MG63 (cell line): ENCODE measurements around the gene ENOPH1. TPM values are rescaled to one million over a fixed set of nuclear protein-coding genes. Genes with fewer than 3 reads are reported as not detected.
A peak's percentile ranks its signal among the peaks of the same experiment; 100 is the strongest.

ENCODE experiments used
- DNase-seq: peaks from one replicate; pipeline ENCODE4 v3.0.0-alpha.2; 2020
- H3K27me3 ChIP-seq: fragments of 250-450 bp; sonication (Bioruptor Pico); 2 replicates; pipeline ENCODE4 v1.5.1; 2020; ENCODE audit warnings: mild to moderate bottlenecking, moderate library complexity
- H3K36me3 ChIP-seq: fragments of 250-450 bp; sonication (Bioruptor Pico); 2 replicates; pipeline ENCODE4 v1.5.1; 2020; ENCODE audit warnings: mild to moderate bottlenecking, moderate library complexity
- H3K4me3 ChIP-seq: fragments of 250-450 bp; sonication (Bioruptor Pico); 2 replicates; pipeline ENCODE4 v1.5.1; 2020; ENCODE audit warnings: mild to moderate bottlenecking, moderate library complexity
- H3K9me3 ChIP-seq: fragments of 250-450 bp; sonication (Bioruptor Pico); 2 replicates; pipeline ENCODE4 v1.5.1; 2020; ENCODE audit warnings: mild to moderate bottlenecking, moderate library complexity
- total RNA-seq: library from RNA; depleted of rRNA; stranded (reverse); fragments of >200 nt; shearing (Covaris generic); gene quantifications from 2 replicates; pipeline ENCODE4 v1.2.3, GENCODE V29; 2014; ENCODE audit warnings: low replicate concordance

Gene ENOPH1
- total RNA-seq, 1 experiment from 2014 or later, result 42.7 TPM

GRCh38 chr4:82421796-82422560 lies 8.4 kb upstream of the ENOPH1 start:
- H3K9me3 ChIP-seq, result no peaks in the 10 kb centered on the region
- DNase-seq, result no peak
- H3K36me3 ChIP-seq, result peaks cover 47% of the 10 kb centered on the region

GRCh38 chr4:82422616-82423015 lies 7.8 kb upstream of the ENOPH1 start:
- peaks cover 53% of the 10 kb centered on the region for H3K36me3 ChIP-seq
- no peak for DNase-seq
- no peaks in the 10 kb centered on the region for H3K9me3 ChIP-seq
- no peak overlapping the region for H3K4me3 ChIP-seq
- H3K27me3 ChIP-seq, result no peaks in the 10 kb centered on the region

More at GRCh38 chr4:82421796-82422560, 8.4 kb upstream of the ENOPH1 start:
- Histone ChIP-seq H3K4me3 (no peak overlapping the region), H3K27me3 (no peaks in the 10 kb centered on the region)

GRCh38 chr4:82423245-82424054 lies 6.9 kb upstream of the ENOPH1 start:
- Histone ChIP-seq H3K27me3 (no peaks in the 10 kb centered on the region), H3K36me3 (peaks cover 62% of the 10 kb centered on the region), H3K9me3 (no peaks in the 10 kb centered on the region), H3K4me3 (no peak overlapping the region)
- no peak for DNase-seq

- DNase-seq, result no peak
- Histone ChIP-seq H3K36me3 (peaks cover 64% of the 10 kb centered on the region), H3K4me3 (no peak overlapping the region), H3K9me3 (no peaks in the 10 kb centered on the region), H3K27me3 (no peaks in the 10 kb centered on the region)
These were observed 4.9 kb upstream of the ENOPH1 start for GRCh38 chr4:82425478-82425877.

GRCh38 chr4:82428526-82428968 lies 1.8 kb upstream of the ENOPH1 start:
- Histone ChIP-seq H3K36me3 (peaks cover 53% of the 10 kb centered on the region), H3K27me3 (no peaks in the 10 kb centered on the region), H3K4me3 (peak overlapping the region; percentile 94), H3K9me3 (no peaks in the 10 kb centered on the region)
- no peak for DNase-seq

GRCh38 chr4:82428969-82429727 lies 1.2 kb upstream of the ENOPH1 start:
- DNase-seq, result peak; percentile 82
- Histone ChIP-seq H3K9me3 (no peaks in the 10 kb centered on the region), H3K4me3 (peak overlapping the region; percentile 94), H3K36me3 (peaks cover 47% of the 10 kb centered on the region), H3K27me3 (no peaks in the 10 kb centered on the region)

GRCh38 chr4:82429728-82430192 lies 630 bp upstream of the ENOPH1 start:
- no peaks in the 10 kb centered on the region for H3K27me3 ChIP-seq
- no peak for DNase-seq
- peaks cover 41% of the 10 kb centered on the region for H3K36me3 ChIP-seq

GRCh38 chr4:82430964-82431745 lies 765 bp downstream of the ENOPH1 start:
- Histone ChIP-seq H3K9me3 (no peaks in the 10 kb centered on the region), H3K36me3 (peaks cover 27% of the 10 kb centered on the region), H3K4me3 (peak overlapping the region; percentile 94), H3K27me3 (no peaks in the 10 kb centered on the region)
- DNase-seq, result peak; percentile 20

More at GRCh38 chr4:82429728-82430192, 630 bp upstream of the ENOPH1 start:
- no peaks in the 10 kb centered on the region for H3K9me3 ChIP-seq
- peak overlapping the region; percentile 94 for H3K4me3 ChIP-seq

GRCh38 chr4:82431831-82432230 lies 1.4 kb downstream of the ENOPH1 start:
- H3K4me3 ChIP-seq, result peak overlapping the region; percentile 94
- DNase-seq, result no peak
- H3K36me3 ChIP-seq, result peaks cover 21% of the 10 kb centered on the region
- no peaks in the 10 kb centered on the region for H3K9me3 ChIP-seq
- no peaks in the 10 kb centered on the region for H3K27me3 ChIP-seq

- no peak for DNase-seq
- Histone ChIP-seq H3K36me3 (peaks cover 13% of the 10 kb centered on the region), H3K4me3 (no peak overlapping the region), H3K27me3 (no peaks in the 10 kb centered on the region), H3K9me3 (no peaks in the 10 kb centered on the region)
These were observed 2.2 kb downstream of the ENOPH1 start for GRCh38 chr4:82432596-82432995.

GRCh38 chr4:82433791-82434190 lies 3.4 kb downstream of the ENOPH1 start:
- Histone ChIP-seq H3K27me3 (no peaks in the 10 kb centered on the region), H3K9me3 (no peaks in the 10 kb centered on the region), H3K4me3 (no peak overlapping the region), H3K36me3 (peaks cover 2% of the 10 kb centered on the region)
- DNase-seq, result no peak

- no peaks in the 10 kb centered on the region for H3K9me3 ChIP-seq
- no peak overlapping the region for H3K4me3 ChIP-seq
- H3K36me3 ChIP-seq, result peaks cover 2% of the 10 kb centered on the region
- DNase-seq, result no peak
- H3K27me3 ChIP-seq, result no peaks in the 10 kb centered on the region
These were observed 4.6 kb downstream of the ENOPH1 start for GRCh38 chr4:82434949-82435348.

GRCh38 chr4:82436130-82436529 lies 5.7 kb downstream of the ENOPH1 start:
- no peak overlapping the region for H3K4me3 ChIP-seq
- no peak for DNase-seq
- H3K36me3 ChIP-seq, result peaks cover 2% of the 10 kb centered on the region
- no peaks in the 10 kb centered on the region for H3K9me3 ChIP-seq
- H3K27me3 ChIP-seq, result no peaks in the 10 kb centered on the region

GRCh38 chr4:82436780-82437179 lies 6.4 kb downstream of the ENOPH1 start:
- Histone ChIP-seq H3K4me3 (no peak overlapping the region), H3K9me3 (no peaks in the 10 kb centered on the region), H3K27me3 (no peaks in the 10 kb centered on the region), H3K36me3 (peaks cover 2% of the 10 kb centered on the region)
- no peak for DNase-seq

- Histone ChIP-seq H3K4me3 (no peak overlapping the region), H3K36me3 (peaks cover 2% of the 10 kb centered on the region), H3K9me3 (no peaks in the 10 kb centered on the region), H3K27me3 (no peaks in the 10 kb centered on the region)
- no peak for DNase-seq
These were observed 7.1 kb downstream of the ENOPH1 start for GRCh38 chr4:82437285-82438005.
